Activated T-cell treated with anti-CD3 and anti-CD28 coated beads, Interleukin-2, amount 50 U/mL, for 72 hours (primary cell): Measurements from ENCODE around the gene GPC6. TPM values are rescaled to one million over a fixed set of nuclear protein-coding genes. Genes with fewer than 3 reads are reported as not detected.

Experiments used
- ATAC-seq, 2 donors: fragments of 150-1000 bp; cut with Tn5 transposase; replicated peaks in 1 of 2; 2 replicates each; pipeline ENCODE4 v1.10.0; 2021; ENCODE audit warnings: moderate library complexity in 2 of 2, mild to moderate bottlenecking in 1 of 2
- DNase-seq, 2 donors: peaks; one replicate each; pipeline ENCODE4 v3.0.0; 2021 to 2022; ENCODE audit warnings: mixed read lengths in 1 of 2
- H3K27ac Mint-ChIP-seq: one replicate; pipeline ENCODE4 v1.8.0; 2022; ENCODE audit warnings: mild to moderate bottlenecking, moderate library complexity, mixed read lengths
- H3K27me3 Mint-ChIP-seq: one replicate; pipeline ENCODE4 v1.8.0; 2022; ENCODE audit warnings: low read depth, mixed read lengths
- H3K36me3 Mint-ChIP-seq, 2 donors: one replicate each; pipeline ENCODE4 v1.8.0; 2022; ENCODE audit warnings: mixed read lengths in 2 of 2, mild to moderate bottlenecking in 1 of 2; ENCODE audit not compliant: insufficient read depth in 2 of 2
- H3K4me1 Mint-ChIP-seq: one replicate; pipeline ENCODE4 v1.8.0; 2022; ENCODE audit warnings: low read depth, mixed read lengths
- H3K4me3 Mint-ChIP-seq, 2 donors: one replicate each; pipeline ENCODE4 v1.8.0; 2022; ENCODE audit warnings: mild to moderate bottlenecking in 2 of 2, mixed read lengths in 2 of 2, moderate library complexity in 2 of 2
- H3K9me3 Mint-ChIP-seq, 2 donors: one replicate each; pipeline ENCODE4 v1.8.0; 2022; ENCODE audit warnings: mixed read lengths in 2 of 2
- total RNA-seq, 2 donors: library from RNA; stranded (reverse); gene quantifications; one replicate each; pipeline ENCODE4 v1.2.3, GENCODE V29; 2022

Gene GPC6
- total RNA-seq, 2 donors from 2014 or later: not detected

DNA sequence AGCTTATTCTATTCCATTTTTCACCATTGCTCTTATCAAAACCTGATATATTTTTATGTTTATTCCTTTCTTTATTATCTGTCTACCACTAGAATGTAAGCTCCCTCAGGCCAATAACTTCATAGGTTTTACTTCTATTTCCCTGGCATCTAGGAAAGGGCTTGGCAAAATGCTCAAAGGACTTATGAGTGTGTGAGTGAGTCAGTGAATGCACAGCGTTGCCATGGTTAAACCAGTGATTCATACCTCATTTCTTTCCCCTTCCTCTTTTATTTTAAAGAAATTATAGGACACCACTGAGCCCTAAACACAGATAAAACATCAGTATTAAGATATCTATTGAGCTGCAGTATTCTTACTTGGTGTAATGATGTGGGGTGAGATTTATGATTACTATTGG lies 162.1 kb downstream of the GPC6 start:
- no peak for DNase-seq
- Mint-ChIP-seq H3K27ac (no peak overlapping the region), H3K4me3 (no peak overlapping the region)

GRCh38 chr13:93397619-93398018 lies 171.0 kb downstream of the GPC6 start:
- ATAC-seq (no peak), DNase-seq (no peak)
- Mint-ChIP-seq H3K4me3 (no peak overlapping the region), H3K27me3 (no peaks in the 10 kb centered on the region), H3K27ac (no peak overlapping the region), H3K9me3 (peaks cover 0 to 2% of the 10 kb centered on the region in 2 donors), H3K4me1 (no peaks in the 10 kb centered on the region), H3K36me3 (no peaks in the 10 kb centered on the region)

More for the DNA sequence above, 162.1 kb downstream of the GPC6 start:
- no peak for ATAC-seq
- no peaks in the 10 kb centered on the region for H3K4me1 Mint-ChIP-seq
- peaks cover 0 to 1% of the 10 kb centered on the region in 2 donors for H3K9me3 Mint-ChIP-seq
- H3K27me3 Mint-ChIP-seq: no peaks in the 10 kb centered on the region
- no peaks in the 10 kb centered on the region for H3K36me3 Mint-ChIP-seq

- Mint-ChIP-seq H3K36me3 (no peaks in the 10 kb centered on the region), H3K27ac (no peak overlapping the region), H3K4me1 (no peaks in the 10 kb centered on the region), H3K27me3 (no peaks in the 10 kb centered on the region), H3K4me3 (no peak overlapping the region), H3K9me3 (peaks cover 0 to 2% of the 10 kb centered on the region in 2 donors)
- no peak for DNase-seq
- no peak for ATAC-seq
These were observed 171.8 kb downstream of the GPC6 start for GRCh38 chr13:93398167-93399035.

DNA sequence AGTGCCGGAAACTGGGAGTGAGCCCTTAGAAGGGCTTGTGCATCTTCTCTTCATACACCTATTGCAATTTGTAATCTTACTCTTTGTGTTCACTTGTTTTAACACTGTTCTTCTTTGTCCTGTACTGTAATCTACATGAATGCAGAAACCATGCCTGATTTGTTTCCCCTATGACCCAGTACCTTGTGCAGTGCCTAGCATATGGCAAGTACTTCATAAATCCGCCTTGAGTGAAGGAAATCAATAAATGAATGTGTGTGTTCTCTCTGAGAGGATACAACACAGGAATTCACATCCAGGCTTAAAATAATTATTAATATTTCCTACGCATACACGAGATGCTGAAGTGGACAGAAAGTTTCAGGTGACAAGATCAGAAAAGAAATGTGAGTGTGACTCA lies 172.6 kb downstream of the GPC6 start:
- Mint-ChIP-seq H3K9me3 (peaks cover 0 to 2% of the 10 kb centered on the region in 2 donors), H3K27me3 (no peaks in the 10 kb centered on the region), H3K27ac (no peak overlapping the region), H3K36me3 (no peaks in the 10 kb centered on the region), H3K4me1 (no peaks in the 10 kb centered on the region), H3K4me3 (no peak overlapping the region)
- DNase-seq (no peak), ATAC-seq (no peak)

GRCh38 chr13:93406136-93406535 lies 179.5 kb downstream of the GPC6 start:
- ATAC-seq: no peak
- no peak for DNase-seq
- Mint-ChIP-seq H3K4me3 (no peak overlapping the region), H3K9me3 (no peaks in the 10 kb centered on the region), H3K36me3 (no peaks in the 10 kb centered on the region), H3K27ac (no peak overlapping the region), H3K4me1 (no peaks in the 10 kb centered on the region), H3K27me3 (no peaks in the 10 kb centered on the region)

- Mint-ChIP-seq H3K9me3 (no peaks in the 10 kb centered on the region), H3K4me3 (no peak overlapping the region), H3K27me3 (no peaks in the 10 kb centered on the region), H3K27ac (no peak overlapping the region), H3K4me1 (no peaks in the 10 kb centered on the region), H3K36me3 (no peaks in the 10 kb centered on the region)
- no peak for DNase-seq
- no peak for ATAC-seq
These were observed 180.9 kb downstream of the GPC6 start for GRCh38 chr13:93407551-93407950.

- no peaks in the 10 kb centered on the region for H3K27me3 Mint-ChIP-seq
- no peak for DNase-seq
- no peak overlapping the region for H3K27ac Mint-ChIP-seq
- H3K4me1 Mint-ChIP-seq: no peaks in the 10 kb centered on the region
- H3K36me3 Mint-ChIP-seq: no peaks in the 10 kb centered on the region
- H3K4me3 Mint-ChIP-seq: no peak overlapping the region
- H3K9me3 Mint-ChIP-seq: no peaks in the 10 kb centered on the region
- no peak for ATAC-seq
These were observed 182.4 kb downstream of the GPC6 start for GRCh38 chr13:93409001-93409400.

- DNase-seq: no peak
- no peak for ATAC-seq
- H3K4me3 Mint-ChIP-seq: no peak overlapping the region
- no peaks in the 10 kb centered on the region for H3K9me3 Mint-ChIP-seq
- H3K4me1 Mint-ChIP-seq: no peaks in the 10 kb centered on the region
- no peak overlapping the region for H3K27ac Mint-ChIP-seq
- H3K27me3 Mint-ChIP-seq: no peaks in the 10 kb centered on the region
- H3K36me3 Mint-ChIP-seq: no peaks in the 10 kb centered on the region
These were observed 183.2 kb downstream of the GPC6 start for GRCh38 chr13:93409816-93410215.

- H3K27ac Mint-ChIP-seq: no peak overlapping the region
- ATAC-seq (no peak), DNase-seq (no peak)
- no peak overlapping the region for H3K4me3 Mint-ChIP-seq
- no peaks in the 10 kb centered on the region for H3K27me3 Mint-ChIP-seq
- no peaks in the 10 kb centered on the region for H3K9me3 Mint-ChIP-seq
- H3K36me3 Mint-ChIP-seq: no peaks in the 10 kb centered on the region
- H3K4me1 Mint-ChIP-seq: no peaks in the 10 kb centered on the region
These were observed 184.6 kb downstream of the GPC6 start for GRCh38 chr13:93411186-93411680.

DNA sequence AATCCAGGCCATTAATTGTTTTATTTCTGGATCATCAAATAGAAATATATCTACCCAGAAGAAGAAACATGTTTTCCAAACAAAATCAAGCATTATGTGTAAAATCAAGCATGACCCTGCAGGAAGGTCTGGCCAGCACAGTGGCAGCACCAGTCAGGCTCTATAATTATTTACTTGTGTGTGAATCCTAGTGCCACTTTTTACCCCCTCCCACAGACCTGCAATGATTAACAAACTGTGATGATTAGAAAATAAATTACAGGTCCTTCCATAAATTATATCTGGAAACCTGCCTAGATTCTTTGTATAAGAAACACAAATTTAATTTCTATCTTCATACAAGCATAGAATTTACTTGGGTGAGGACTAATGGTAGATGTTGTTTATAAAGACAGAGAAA lies 186.1 kb downstream of the GPC6 start:
- no peaks in the 10 kb centered on the region for H3K36me3 Mint-ChIP-seq
- no peaks in the 10 kb centered on the region for H3K9me3 Mint-ChIP-seq
- ATAC-seq (no peak), DNase-seq (no peak)
- H3K4me1 Mint-ChIP-seq: no peaks in the 10 kb centered on the region
- no peak overlapping the region for H3K4me3 Mint-ChIP-seq
- no peaks in the 10 kb centered on the region for H3K27me3 Mint-ChIP-seq
- H3K27ac Mint-ChIP-seq: no peak overlapping the region

DNA sequence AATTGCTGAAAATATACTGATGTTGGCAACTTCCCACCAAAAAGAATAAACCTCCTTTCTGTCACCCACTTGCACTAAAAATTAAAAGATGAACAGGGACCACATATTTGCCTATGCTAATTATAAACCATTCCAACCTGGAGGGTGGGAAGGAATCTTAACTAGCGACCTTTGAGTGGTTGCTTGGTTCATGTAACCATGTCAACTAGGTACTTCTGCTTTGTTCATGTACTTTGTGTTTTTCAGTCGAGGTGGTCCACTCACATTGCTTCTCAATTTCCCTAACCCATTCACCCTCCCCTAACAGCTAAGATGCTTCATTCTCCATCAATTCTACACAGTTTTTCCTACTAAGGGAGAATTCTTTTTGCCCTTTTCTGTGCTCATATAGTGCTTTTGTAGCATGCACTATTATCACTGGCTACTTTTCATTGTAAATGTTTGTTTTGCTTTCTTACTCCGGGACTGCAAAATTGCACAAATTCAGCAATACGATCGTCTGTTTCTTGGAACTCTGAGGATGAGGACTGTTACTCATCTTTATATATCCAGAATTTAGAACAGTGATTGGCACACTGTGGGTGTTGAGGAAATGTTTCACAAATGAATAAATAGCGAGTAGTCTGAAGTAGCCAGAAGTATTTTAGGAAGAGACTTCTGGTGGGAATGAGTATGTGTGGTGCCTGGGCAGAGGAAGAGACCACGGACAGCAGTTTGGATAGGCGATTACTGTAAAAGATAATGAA lies 187.5 kb downstream of the GPC6 start:
- no peak for ATAC-seq
- H3K4me1 Mint-ChIP-seq: no peaks in the 10 kb centered on the region
- H3K27me3 Mint-ChIP-seq: no peaks in the 10 kb centered on the region
- H3K9me3 Mint-ChIP-seq: no peaks in the 10 kb centered on the region
- no peak overlapping the region for H3K4me3 Mint-ChIP-seq
- H3K27ac Mint-ChIP-seq: no peak overlapping the region
- no peaks in the 10 kb centered on the region for H3K36me3 Mint-ChIP-seq
- DNase-seq: no peak

GRCh38 chr13:93416736-93417355 lies 190.2 kb downstream of the GPC6 start:
- H3K9me3 Mint-ChIP-seq: no peaks in the 10 kb centered on the region
- no peak overlapping the region for H3K4me3 Mint-ChIP-seq
- H3K36me3 Mint-ChIP-seq: no peaks in the 10 kb centered on the region
- no peaks in the 10 kb centered on the region for H3K4me1 Mint-ChIP-seq
- no peak for ATAC-seq
- H3K27ac Mint-ChIP-seq: no peak overlapping the region
- no peaks in the 10 kb centered on the region for H3K27me3 Mint-ChIP-seq
- no peak for DNase-seq

- ATAC-seq: no peak
- H3K36me3 Mint-ChIP-seq: no peaks in the 10 kb centered on the region
- no peak overlapping the region for H3K27ac Mint-ChIP-seq
- H3K9me3 Mint-ChIP-seq: no peaks in the 10 kb centered on the region
- H3K4me3 Mint-ChIP-seq: no peak overlapping the region
- no peaks in the 10 kb centered on the region for H3K27me3 Mint-ChIP-seq
- H3K4me1 Mint-ChIP-seq: no peaks in the 10 kb centered on the region
- DNase-seq: no peak
These were observed 191.8 kb downstream of the GPC6 start for GRCh38 chr13:93418398-93418797.
